Muscle of arm (tissue), 12 donors: ENCODE results near the gene SMARCC2. TPM values are rescaled to one million over a fixed set of nuclear protein-coding genes. Genes with fewer than 3 reads are reported as not detected.
"Not testable (repeated sequence)": the region's sequence is repeated elsewhere in the genome, so short reads cannot be mapped to it uniquely, and the experiment has no call there.

Experiments
- DNase-seq: peaks from one replicate; pipeline ENCODE4 v3.0.0-alpha.2; 2013
- polyA plus RNA-seq, 12 donors: library from polyadenylated mRNA; unstranded; fragments of 120-200 nt; gene quantifications; one replicate each; pipeline ENCODE4 v1.2.1, GENCODE V29; 2013; ENCODE audit not compliant: insufficient read length in 12 of 12

SMARCC2 gene
- polyA plus RNA-seq, 12 donors, result 56.4 to 105 (median 65.4) TPM; not detected in 1

DNA sequence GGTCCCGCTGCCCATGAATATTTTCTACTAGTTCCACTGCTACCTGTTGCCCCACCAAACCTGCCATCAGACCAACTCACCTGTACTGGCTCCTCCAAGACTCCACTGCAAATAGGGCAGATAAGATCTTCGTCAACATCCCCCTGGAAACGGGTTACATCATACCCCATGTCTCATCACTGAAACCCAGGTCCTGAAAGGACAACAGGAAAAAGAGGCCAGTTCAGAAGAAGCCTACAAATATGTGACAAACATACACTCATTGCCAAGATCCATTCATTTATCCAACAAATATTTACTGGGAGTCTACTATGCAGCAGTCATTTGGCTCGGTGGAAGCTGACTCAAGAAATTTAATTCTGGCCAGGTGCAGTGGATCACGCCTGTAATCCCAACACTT lies 24.6 kb upstream of the SMARCC2 start:
- no peak for DNase-seq

DNA sequence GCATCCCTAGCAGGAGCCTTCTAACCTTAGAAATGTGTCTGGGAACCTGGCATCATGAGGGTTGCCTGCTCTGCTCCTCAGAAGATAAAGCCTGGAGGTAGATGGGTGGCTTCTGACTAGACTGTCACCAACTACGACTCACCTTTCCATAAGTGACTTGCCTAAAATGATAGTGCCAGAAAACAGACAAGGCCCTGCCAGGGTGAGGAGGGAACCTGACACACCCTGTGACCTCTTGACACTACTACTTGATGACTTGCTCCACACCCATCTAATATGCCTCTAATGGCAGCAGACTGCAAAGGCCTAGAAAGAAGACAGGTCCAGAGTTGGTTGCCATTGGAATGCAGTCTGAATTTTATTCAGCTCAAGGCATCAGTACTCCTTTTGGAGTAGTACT lies 23.1 kb upstream of the SMARCC2 start:
- DNase-seq, result no peak

DNA sequence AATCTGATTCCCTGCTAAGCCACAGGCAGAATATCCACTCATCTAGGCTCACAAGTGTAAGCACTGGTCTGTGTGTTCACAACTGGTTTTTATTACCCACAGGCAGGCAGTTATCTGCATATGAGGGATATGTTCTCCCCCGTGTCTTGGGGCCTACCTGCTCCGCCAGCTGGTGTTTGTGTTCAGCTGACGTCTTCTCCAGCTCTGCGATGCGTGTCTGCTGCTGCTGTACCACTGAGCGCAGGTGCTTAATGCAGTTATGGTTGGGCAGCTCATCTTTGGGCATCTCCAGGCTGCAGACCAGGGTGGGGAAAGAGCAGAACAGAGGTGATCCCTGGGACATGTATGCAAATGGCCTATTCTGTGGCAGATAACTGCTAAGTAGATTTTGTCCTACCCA lies 18.7 kb upstream of the SMARCC2 start:
- no peak for DNase-seq

DNA sequence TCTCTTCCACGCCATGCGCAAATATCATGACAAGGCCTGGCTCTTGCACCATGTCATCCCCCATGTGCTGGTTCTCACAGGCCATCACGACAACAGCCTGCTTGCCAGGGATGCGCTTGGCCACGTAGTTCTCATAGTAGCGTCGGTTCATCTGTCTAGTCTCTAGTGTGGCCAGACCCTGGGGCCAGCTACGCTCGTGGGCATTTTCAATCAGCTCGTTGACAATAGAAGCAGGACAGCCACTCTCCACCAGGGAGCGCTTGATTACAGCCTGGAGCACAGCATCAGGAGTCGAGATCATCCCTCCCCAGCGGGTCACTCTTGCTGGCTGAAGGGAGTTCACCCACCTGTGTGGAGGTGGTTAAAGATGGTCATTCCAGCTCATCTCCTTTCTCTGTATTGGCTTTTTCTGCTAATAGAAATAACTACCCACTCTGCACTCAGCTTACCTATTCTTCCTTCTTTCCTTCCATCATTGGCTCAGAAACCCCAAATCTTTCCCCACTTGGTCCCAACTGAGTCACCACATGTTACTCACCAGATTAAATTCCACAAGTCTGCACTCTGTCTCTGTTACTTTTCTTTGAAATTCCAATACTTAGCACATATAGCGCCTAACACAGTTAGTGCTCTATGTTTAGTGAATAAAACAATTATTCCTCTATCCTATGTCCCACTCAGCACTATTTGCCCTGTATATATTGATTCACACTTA lies 17.3 kb upstream of the SMARCC2 start:
- no peak for DNase-seq

DNA sequence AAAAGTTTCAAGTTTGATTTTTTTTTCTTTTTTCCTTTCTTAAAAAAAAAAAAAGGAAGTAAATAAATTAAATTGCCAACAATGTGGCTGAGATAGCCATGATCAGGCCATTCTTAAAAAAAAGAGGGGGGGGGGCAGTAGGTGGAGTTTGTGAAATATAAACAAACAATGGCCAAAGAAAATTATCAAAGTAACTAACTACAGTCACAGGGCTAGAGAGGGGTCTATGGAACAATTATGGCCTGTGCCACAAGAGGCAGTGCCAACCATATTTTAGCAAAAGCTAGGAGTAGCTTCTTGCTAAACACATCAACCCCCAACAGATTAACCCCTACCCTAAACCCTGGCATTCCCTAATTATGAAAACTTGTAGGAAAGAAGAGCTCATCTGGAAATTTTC lies 16.2 kb upstream of the SMARCC2 start:
- DNase-seq, result no peak

DNA sequence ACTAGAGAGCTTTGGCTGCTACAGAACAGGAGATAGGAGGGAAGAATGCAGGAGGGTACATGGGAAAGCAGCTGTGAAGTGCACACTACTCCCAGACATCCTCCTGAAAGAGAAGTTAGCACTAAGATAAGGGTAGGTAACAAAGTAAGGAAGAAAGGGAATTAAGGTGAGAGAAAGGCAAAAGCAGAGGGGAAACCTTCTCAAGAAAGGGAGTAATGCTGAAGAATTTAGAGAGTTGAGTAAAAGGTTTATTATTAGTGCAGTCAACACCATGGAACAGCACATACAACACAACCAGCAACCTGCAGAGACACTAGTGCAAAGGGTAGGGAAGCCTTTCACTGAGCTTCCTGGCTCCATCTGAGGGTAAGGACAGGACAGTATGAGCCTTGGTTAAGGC lies 15.0 kb upstream of the SMARCC2 start:
- no peak for DNase-seq

DNA sequence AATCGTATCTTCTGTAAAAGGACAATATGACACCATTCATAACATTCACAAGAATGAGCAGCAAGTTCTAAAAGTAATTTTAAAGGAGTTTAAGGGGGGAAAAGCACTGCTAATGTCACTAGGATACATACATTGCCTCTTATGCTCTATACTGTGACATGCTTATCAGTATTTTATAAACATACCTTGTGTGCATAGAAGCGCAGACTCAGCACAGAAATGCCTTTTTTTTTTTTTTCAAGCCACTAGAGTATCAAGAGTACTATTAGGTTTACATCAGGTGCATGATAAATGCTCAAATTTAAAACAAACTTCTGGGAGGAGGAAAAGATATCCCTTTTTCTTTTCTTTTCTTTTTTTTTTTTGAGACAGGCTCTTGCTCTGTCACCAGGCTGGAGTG lies 13.6 kb upstream of the SMARCC2 start:
- no peak for DNase-seq

DNA sequence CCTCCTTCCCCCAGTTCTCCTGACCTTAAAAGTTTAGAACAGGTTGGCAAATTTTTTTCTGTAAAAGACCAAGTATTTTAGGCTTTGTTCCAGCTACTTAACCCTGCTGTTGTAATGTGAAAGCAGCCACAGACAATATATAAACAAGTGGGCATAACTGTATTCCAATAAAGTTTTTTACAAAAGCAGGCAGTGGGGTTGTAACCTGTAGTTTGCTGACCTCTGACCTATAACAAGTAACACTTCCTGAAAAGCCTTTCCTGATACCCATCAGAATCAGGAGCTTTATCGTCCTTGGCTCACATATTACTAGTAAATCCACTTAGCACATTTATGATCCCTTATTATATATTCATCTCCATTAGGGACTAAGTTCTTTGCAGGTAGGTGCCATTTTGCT lies 13.1 kb upstream of the SMARCC2 start:
- no peak for DNase-seq

DNA sequence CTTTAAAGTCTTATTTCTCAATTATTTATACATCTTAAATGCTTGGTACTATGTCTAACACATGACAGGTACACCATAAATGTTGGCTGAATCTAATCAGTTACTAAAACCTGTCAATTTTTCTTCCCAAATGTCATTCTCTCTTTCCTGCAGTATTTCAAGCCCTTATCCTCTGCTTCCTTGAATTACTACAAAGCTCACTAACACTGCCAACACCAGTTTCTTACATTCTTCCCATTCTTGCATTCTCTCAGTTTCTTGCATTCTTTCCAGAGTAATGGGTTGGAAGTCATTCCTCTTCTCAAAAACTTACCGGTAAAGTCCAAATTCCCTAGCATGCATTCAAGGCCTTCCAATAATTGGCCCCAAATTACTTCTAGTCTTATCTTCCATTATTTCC lies 9.6 kb upstream of the SMARCC2 start:
- DNase-seq, result no peak

DNA sequence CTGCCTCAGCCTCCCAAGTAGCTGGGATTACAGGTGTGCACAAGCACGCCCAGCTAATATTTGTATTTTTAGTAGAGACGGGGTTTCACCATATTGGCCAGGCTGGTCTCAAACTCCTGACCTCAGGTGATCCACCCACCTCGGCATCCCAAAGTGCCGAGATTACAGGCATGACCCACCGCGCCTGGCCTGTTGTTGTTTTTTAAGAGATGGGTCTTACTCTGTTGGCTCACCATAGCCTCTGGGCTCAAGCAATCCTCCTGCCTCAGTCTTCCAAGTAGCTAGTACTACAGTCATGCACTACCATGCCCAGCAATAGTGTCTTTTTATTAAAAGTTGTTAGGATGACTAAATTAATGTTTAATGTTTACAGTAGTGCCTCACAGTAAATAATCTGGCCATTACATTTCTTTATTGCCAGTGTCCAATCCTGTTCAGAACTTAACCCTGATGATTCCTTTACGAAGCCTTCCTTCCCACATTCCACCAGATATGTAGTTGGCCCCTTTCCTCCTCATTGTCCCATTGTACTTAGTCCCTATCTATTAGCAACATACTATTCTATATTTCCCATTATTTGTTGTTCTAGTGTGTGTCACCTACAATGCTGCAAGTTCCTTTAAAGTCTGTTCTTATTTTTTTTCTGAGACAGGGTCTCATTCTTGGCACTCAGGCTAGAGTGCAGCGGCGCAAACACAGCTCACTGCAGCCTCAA lies 8.8 kb upstream of the SMARCC2 start:
- DNase-seq, result no peak

DNA sequence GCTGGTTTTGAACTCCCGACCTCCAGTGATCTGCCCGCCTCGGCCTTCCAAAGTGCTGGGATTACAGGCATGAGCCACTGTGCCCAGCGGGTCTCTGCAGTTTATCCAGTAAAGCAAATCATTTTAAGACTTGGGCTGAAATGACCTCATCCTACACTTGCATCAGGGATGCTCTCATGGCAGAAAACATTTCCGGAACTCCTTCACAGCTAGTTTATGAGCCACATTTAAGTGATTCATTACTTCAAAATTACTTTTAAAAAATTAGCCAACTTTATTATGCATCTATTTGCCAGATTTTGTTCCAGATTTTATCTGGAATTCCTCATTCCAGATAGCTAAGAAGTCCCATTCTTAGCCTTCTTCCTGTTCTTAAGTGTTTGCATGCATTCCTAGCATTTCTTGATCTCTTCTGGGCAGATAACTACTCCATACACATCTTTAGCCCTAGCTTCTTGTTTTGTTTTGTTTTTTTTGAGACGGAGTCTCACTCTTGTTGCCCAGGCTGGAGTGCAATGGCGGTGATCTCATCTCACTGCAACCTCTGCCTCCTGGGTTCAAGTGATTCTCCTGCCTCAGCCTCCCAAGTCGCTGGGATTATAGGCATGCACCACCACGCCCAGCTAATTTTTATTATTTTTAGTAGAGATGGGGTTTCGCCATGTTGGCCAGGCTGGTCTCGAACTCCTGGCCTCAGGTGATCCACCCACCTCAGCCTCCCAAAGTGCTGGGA lies 7.7 kb upstream of the SMARCC2 start:
- not testable (repeated sequence) for DNase-seq

DNA sequence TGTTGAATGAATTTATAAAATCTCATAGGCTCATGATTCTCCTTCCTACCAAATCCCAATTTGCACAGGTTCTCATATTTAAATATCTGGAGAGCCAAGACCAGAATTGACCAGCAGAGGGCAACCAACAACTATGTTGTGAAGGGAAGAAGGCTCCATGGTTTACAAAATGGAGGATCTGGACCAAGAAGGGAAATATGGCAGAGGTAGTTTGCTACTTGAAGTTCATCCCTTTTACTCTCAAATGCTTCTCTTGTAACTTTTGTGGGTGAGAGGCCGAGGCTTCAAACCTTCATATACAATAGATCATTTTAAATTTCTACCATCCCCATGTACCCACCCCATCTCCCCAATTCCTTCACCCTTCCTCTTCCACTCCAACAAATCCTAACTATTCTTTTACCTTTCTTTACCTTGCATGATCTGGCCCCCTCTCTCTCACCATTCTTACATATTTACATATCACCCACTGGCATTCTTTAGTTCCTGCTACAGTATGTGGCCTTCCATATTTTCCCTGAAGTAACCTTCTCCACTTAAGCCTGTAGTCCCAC lies 3.8 kb upstream of the SMARCC2 start:
- DNase-seq, result peak; percentile 80

DNA sequence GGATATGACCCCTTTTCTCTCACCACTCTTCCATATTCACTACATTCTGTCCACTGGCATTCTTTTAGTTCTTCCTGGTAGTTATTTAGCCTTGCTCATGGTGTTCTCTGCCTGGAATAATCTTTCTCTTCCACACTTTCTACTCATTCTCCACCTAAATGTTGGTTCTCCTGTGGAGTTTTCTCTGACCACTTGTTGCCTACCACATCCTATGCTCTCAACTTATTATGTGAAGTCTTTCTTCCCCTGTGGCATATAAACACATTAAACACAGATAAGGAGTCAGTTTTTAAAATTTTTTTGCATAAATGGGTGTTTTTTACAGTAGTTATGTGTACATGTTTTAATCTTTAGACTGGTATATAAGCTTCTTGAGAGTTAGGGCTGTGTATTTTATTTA lies 3.3 kb upstream of the SMARCC2 start:
- DNase-seq, result no peak

DNA sequence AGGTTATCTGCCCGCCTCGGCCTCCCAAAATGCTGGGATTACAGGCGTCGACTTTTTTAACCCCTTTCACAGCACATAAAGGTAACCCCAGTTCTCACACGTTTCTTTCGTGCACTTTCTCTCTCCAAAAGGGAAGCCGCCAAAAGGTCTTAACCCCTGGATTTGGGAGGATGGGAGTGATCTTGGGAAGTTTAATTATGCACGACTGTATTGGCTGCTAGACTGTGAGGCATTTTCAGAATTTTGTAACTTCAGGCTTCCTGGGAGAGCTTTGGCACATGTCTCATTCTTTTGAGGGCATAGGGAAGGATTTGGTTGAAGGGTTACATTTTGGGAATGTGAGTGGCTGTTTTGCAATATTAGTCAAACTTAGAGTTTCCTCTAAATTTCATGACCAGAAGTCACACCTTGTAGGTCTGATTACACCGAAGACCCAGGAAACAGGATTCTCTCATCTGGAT lies 1.4 kb upstream of the SMARCC2 start:
- DNase-seq, result no peak

DNA sequence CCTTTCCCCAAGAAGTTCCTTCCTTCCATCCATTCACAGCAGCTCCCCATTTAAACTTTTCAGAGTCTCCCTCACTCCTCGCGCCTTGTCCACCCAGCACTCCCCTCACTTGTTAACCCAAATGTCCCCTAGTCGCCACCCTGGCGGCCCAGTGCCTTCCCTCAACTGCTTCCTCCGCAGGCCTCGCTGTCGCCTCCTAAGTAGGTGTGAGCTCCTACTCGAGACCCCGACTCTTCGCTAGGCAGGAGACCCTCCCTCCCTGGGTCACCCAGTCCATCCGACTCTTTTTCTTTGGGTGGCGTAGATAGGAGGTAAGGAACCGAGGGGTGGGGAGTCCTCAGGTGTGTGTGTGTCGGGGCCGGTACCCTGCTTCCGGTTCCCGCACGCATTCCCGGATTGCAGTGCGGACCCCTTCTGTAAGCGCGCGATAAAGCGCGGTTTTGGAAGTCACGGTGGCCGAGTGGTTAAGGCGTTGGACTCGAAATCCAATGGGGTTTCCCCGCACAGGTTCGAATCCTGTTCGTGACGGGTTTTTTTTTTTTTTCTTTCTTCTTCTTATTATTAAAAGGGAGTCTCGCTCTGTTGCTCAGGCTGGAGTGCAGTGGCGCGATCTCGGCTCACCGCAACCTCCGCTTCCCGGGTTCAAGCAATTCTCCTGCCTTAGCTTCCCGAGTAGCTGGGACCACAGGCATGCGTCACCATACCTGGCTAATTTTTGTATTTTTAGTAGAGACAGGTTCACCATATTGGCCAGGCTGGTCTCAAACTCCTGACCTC lies 823 bp upstream of the SMARCC2 start:
- peak; percentile 95 for DNase-seq

DNA sequence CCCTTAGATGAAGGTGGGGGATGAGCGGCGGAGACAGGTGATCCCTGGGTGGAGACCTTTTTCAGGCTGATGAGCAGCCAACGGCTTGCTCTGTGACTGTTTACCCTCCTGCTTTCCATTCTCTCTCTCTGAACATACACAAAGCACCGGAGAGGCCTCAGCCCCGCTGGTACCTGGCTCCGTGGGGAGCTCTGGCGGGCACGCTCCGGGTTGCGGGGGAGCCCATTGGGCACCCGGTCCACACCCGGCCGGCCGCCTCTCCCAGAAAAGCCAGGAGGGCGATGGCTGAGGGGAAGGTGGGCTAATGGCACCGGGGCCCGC lies 545 bp downstream of the SMARCC2 start:
- DNase-seq, result peak; percentile 15

DNA sequence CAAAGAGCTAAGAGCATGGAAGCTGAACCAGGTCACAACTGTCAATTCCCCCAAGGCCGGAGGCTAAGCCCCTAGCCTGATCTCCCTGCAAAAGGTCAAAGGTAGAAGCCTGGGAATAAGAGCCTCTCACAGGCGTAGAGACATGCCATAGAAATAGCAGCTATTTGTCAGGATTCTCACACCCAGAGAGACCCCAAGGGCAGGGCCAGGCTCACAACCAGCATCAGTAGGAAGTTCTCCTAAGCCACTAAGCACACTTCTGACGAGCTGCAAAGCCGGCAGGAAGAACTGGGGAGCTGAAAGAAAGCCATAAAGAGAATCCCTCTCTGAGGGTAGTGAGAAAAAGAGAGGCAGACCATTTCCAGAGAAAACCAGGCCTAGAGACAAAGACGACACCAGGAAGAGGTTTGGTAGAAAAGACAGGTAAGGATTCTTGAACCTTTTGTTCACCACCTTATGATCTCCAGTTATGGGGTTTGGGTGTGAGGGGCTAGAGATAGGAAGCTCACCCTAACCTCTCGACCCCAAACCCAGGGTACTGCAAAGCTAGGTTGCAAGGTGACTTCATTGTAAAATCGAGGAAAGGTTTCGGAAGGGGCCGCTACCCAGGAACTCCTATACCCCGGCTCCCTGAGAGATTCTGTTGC lies 1.0 kb downstream of the SMARCC2 start:
- DNase-seq, result no peak

DNA sequence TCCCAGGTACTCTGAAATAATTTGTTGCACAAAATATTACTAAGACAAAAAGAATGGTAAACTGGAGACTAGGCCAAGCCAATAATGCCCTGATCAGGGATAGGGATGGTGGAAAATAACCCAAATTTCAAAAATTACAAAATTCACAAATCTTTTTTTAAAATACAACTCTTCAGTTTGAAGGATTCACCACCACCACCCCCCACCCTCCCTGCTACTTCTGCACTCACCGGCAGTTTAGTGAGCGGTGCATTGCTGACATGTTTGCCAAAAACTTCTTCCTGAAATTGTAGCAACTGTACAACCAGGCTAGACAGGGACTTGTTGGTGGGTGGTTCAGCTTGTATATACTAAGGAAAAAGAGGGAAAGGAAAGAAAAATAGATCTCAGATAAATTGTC lies 2.3 kb downstream of the SMARCC2 start:
- no peak for DNase-seq

DNA sequence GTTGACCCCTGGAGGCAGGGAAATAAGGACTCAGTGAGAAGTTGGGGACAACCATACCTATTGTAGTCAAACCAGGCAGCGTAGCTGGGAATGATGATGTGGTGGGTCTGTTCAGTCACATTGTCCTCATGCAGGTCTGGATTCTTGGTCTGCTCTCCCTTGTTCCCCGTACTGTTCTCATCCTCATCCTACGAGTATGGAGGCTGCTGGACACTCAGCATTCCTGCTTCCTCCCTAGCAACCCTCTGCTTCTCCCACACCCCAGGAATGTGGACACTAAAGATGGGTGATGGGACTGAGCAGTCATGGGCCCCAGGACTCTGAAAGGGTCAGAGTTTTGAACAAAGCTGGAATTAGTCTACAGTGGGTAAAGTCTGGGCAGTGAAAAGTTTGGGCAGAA lies 10.9 kb downstream of the SMARCC2 start:
- no peak for DNase-seq

DNA sequence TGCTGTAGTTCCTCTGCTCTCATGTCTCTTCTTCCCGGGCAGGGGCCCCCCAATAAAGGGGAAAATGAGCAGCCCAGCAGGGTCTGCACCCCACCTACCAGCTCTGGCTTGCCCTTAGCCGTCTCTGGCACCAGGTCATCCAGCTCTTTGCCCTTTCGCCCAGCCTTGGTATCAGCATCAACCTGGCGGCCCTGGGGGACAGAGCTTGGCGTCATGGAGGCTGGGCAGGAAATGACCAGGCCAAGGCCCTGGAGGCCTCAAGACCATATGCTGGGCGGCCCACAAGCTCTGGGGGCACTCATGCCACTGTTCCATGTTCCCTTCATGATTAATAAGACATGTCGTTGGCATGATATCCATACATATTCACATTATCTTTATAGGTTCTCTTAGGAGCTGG lies 16.4 kb downstream of the SMARCC2 start:
- no peak for DNase-seq

DNA sequence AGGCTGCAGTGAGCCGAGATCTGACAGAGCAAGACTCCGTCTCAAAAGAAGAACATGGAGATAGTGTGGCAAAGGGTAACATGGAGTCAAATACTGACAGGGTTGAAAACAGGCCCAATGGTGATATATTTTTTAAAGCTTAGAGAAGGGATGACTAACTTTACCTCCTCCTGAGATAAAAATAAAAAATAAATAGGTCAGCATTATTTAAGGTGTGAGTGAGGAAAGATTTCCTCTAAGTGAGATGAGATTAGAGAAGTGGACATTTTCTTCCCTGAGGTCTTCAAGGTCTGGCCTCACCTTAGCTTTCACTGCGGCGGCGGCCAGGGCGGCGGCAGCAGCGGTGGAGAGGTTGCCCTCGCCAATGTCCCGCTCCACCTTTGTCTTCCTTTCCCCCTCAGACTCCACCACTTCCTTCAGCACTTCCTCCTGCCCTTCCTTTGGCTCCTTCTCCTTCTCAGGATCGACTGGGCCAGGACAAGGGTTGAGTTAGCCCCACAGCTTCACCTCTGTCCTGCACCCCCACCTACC lies 20.0 kb downstream of the SMARCC2 start:
- DNase-seq, result no peak
